GM21423 (cell line): ENCODE data around the gene TXLNA.

Source experiments
- ATAC-seq: cut with Tn5 transposase; IDR thresholded peaks from one replicate; pipeline ENCODE4 v1.9.1; 2021; ENCODE audit warnings: mild to moderate bottlenecking, moderate library complexity; ENCODE audit not compliant: unreplicated experiment

TXLNA gene

DNA sequence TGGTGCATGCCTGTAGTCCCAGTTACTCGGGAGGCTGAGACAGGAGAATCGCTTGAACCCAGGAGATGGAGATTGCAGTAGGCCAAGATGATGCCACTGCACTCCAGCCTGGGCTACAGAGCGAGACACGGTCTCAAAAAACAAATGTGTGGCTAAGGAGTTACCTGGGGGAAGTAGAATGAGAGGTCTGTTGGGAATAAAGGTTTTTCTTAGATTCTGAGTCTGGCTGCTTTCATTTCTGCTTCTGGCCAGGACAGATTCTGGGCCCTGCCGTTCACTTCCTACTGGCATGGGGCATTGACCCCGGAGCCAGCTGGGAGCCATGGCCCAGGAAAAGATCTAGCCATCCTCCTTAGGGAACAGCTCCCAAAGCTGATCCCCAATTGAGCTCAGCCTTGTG, 29.0 kb downstream of the TXLNA start:
- no peak for ATAC-seq

DNA sequence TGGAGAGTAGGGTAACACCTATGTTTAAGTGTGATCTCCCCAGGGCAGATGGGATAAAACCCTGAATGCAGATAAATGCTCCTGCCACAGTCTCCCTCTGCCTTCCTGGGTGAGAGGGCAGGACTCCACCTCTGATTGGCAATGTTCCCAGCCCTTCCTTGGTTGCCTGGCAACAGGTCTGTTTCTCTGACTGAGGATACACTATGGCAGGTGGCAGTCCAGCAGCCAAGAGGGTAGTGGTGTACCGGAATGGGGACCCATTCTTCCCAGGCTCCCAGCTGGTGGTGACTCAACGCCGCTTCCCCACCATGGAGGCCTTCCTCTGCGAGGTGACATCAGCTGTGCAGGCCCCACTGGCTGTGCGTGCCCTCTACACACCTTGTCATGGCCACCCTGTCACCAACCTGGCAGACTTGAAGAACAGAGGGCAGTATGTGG, 29.4 kb downstream of the TXLNA start, which contains the start of gene DCDC2B:
TSS of gene DCDC2B (plus strand) at position 199 of the 438 bp plus-strand sequence. CDS start at position 204, 5 bp downstream.
- no peak for ATAC-seq

DNA sequence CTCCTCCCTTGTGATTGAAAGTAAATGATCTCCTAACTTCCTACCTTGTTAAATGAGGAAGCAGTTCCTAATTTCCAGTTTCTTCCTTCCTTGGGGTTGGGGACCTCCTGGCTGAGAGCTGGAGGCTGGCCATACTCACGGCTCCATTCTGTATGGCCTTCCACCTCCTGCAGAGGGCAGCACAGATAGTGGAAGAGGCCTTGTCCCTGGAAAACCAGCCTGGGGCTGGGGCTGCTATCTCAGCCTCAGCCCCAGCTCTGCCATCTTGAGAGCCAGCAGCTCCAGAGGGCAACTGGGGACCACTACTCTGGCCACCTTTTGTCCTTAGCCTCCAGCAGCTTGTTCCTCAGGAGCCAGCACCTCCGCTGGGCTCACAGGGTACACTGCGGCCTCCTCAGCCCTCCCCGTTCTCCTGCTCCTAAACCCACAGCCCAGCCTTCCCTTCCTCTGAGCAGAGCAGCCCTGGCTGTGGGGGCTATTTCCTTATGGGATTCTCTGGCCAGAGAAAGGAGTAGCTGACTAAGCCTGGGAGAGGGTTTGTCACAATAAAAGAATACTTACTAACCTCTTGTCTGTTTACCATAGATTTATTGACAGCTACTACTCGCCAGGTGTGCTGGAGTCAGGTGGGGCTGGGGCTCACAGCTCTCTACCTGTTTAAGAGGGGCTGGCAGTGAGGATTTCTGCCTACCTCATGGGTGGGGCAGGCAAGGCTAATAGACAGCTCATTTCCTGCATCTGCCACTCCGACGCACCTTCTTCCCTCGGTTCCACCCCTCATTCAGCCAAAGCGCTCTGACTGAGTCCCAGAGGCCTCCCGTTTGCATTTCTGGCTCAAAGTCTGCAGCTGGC, 36.4 kb downstream of the TXLNA start:
- no peak for ATAC-seq

DNA sequence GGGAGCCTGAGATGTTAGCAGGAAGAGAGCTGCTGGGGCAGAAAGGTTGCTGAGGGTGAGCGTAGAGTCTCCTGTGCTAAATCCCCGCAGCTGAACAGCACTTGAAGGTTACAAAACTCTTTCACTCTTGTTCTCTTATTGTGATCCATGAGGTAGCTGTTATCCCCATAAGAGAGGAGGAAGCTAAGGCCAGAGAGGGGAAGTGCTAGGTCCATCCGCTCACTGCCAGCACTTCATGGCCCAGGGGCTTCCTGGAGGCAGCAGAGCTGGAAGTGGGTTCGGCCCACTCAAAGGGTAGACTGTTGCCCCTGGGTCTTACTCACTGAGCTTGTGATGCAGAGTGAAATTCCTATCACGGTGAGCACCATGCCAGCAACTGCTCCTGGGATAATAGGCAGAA, 37.1 kb downstream of the TXLNA start:
- ATAC-seq, result no peak

DNA sequence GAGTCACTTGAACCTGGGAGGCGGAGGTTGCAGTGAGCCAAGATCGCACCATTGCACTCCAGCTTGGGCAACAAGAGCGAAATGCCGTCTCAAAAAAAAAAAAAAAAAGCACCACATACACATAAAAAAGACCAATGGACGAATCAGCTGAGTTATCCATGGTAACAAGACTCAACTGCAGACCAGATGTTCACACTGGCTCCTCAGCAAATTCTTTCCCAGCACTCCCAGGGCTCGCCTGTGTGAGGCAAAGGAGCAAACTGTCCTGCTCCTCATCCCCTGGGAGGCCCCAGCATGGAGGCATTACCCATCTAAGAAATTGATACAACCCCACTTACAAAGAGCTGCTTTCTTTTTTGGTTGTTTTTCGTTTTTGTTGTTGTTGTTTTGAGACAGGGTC, 39.5 kb downstream of the TXLNA start:
- no peak for ATAC-seq

DNA sequence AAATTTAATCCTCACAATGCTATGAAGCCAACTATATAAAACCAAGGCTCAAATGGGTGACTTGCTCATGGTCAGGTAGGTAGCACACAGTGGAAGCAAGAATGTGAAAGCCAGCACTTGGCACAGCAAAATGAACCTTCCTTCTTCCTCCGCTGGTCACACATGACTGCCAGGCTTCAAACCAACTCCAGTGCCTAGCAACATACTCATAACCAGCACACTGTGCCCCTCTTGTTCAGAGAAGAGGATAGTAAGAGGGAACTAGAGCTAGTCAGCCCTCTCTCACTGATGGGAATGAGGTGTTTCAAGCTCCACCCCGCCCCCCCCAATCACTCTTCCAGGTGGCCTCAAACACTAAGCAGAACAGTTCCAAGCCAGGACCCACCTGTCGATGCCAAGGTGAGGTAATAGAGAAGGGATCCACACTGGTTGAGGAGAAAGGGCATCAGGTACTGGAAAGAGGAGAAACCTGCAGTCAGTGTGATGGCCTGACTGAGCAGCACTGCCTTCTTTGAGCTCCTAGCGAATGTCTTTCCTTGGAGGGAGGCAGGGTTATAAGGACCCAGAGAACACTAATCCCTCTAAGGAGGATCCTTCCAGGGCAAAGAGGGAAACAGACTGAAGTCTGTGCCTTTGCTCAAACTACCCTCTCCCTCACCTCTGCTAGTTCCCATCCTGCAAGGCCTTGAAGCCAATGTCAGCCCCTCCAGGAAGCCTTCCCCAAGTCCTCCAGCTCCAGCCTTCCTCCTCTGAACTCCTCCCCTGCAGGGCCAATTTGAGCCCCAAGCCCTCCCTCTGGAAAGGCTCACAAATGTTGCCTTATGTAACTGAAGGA, 41.5 kb downstream of the TXLNA start:
- ATAC-seq, result no peak

DNA sequence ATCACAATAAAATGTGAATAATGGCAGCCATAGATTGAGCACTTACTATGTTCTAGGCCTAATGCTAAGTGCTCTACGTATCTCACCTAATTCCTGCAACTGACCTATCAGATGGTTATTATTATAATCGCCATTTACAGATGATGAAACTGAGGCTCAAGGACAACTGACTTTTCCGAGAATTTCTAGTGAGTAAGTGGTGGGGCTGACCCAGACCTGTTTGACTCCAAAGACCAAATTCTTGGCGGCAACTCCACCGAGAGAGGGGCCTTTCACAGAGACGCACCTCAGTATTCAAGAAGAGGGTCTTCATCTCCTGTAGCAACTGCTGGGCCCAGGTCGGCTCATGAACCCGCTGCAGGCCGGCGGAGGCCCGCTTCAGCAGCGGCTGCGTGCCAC, 42.1 kb downstream of the TXLNA start:
- no peak for ATAC-seq

DNA sequence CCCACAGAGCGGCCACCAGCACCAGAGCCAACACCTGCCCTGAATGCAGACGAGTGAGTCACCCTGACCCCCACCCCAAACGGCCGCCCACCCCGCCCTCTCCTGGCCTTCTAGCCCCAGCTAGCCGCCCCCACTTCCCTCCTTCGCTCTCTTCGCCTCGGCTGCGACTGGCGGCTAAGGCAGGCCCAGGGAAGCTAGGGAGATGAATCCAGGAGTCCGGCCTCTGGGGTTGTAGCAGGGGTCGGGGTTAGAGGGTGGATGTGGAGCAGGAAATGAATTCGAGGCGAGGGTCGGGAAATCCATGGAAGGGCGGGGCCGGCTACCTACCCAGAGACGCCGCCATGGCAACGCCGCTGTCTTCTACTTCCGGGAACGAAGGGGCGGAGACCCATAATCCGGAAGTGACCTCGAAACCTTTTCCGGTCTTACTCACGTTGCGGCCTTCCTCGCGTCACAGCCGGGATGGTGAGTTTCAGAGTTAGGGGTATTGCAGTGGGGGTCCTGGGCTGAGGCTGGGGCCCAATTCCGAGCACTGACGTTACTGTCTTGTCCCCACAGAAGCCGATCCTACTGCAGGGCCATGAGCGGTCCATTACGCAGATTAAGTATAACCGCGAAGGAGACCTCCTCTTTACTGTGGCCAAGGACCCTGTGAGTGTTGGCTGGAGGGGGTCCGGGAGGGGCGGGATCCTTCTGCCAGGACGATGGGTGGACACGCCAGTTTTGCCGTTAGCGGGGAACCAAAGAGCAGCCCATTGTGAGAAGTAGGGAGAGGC, 42.7 kb downstream of the TXLNA start, which contains the start of the genes EIF3I and TMEM234:
TSS of gene EIF3I (plus strand) at position 428 of the 776 bp plus-strand sequence. CDS start at position 463, 35 bp downstream.
TSS of gene TMEM234 (minus strand) at position 374 of the 776 bp plus-strand sequence. CDS start at position 343, 31 bp downstream.
- ATAC-seq, result peak; percentile 95

DNA sequence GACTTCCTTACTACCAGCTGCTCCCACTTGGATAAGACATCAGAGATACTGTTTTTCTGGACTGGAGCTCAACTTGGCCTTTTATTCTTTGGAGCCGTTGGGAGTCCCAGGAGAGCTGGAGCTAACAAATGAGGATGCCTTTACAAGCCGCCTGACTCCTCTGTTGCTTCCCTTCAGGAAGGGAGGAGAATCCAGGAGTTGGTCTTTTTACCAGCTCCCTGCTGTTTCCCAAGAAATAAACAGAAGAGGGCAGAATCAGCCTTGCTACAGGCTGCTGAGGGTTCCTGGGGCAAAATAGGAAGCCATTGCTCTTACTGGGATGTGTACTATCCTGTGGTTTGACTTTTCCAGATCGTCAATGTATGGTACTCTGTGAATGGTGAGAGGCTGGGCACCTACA, 44.2 kb downstream of the TXLNA start:
- no peak for ATAC-seq

DNA sequence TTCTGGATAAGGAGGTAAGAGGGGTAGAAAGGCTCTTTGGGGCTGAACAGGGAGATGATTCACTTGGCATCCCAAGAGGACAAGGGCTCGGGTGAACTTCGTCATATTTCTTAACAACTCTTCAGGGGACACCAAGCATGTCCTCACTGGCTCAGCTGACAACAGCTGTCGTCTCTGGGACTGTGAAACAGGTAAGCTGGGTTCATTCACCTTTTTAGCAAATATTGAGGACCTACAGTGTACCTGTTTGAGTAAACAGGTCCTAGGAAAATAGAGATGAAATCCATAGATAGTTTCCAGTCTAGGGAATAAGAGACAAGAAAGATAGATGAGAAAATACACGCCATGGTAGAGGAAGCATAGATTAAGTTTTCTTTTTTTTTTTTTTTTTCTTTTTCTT, 44.8 kb downstream of the TXLNA start:
- no peak for ATAC-seq

DNA sequence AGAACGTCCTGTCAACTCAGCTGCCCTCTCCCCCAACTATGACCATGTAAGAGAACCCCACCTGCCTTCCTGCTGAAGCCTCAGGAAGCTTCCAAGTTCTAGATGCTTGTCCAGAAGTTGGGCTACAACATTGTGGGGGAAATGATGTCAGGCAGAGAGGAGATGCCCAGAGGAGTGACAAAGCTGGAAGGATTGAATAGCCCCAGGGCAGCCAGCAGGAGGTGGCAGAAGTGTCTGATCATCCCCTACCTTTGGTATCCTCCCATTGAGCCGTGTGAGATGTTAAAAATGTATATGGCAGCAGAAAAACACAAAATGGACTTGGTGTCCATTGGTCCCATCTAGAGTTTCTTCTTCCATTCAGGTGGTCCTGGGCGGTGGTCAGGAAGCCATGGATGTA, 49.3 kb downstream of the TXLNA start:
- no peak for ATAC-seq

DNA sequence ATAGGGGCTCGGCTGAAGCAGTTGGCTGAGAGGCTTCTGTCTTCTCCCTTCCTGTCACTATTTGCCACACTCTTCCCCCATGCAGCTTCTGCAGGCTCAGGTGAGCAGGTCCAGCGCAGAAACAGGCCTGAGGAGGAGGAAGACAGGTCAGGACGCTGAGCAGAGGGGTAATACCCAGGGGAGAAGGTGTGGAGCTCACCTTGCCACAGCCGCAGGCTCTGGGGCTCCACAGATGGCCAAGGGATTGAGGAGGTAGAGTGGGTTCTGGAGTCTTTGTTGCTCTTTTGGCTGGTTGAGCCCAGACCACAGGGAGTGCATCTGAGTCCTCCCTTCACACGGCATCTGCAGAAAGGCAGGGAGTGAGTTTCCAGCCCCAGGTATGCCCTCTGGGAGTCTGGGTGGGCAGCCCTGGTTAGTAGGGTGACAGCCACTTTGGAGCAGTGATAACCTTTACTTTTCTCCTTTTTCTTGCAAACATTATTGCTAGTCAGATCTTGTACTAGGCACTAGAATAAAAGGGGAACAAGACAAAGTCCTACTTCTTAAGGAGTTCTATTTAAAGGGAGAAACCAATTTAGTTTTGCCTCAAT, 52.5 kb downstream of the TXLNA start:
- ATAC-seq, result no peak

DNA sequence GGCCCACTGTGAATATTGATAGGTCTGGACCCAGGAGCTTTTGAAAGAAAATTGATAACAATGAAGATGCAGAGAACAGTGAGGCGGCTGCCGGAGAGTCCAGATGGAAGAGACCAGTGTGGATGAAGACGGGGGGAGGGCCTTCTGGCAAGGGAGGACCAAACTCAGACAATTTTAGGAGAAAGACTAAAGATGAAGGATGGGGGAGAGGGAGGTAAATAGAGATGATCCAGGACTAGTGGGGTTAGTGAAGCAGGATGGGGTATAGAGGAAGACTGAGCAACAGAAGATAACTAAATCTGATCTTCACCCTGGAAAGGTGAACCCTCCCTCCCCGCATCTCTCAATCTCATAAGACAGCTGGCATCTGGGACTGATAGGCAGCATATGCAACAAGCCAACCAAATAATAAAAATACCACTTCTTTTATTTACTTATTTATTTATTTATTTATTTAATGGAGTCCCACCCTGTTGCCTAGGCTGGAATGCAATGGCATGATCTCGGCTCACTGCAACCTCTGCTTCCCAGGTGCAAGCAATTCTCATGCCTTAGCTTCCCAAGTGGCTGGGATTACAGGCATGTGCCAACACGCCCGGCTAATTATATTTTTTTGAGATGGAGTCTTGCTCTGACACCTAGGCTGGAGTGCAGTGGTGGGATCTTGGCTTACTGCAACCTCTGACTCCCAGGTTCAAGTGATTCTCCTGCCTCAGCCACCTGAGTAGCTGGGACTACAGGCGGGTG, 53.3 kb downstream of the TXLNA start:
- ATAC-seq, result no peak

DNA sequence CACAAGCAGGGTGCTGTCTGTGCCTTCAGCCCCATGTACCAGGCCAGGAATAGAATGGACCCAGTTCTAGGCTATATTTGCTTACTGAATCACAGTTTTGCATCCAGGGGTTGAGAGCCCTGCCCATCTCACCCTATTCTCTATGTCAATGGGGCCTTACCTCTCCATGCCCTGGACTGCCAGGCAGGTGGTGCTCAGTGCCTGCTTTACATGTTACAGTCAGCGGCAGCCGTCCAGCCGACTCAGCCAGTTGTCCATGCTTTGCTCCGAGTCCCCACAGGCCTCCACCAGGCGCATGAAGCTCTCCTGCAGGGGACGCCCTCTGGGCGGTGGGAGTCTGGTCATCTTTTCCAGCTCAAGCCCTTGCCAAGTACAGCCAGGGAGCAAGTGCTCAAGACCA, 55.3 kb downstream of the TXLNA start:
- ATAC-seq, result no peak

DNA sequence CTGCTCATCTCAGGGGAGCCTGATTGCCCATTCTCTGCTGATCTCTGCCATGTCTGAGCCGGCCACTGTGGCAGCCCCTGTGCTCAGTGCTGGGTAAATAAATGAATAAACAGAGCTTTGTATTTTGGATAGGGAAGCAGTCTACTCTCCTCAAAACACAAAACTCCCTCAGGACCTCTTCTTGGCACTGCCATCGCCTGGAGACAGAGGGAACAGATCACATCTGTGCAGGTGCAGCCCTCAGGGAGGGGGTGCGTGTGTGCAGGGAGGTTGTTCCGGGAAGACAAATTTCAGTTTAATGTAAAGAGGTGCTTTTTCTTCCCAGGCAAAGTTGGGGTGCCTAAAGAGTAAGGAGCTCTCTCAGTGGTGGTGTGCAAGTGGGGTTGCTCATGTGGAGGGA, 59.9 kb downstream of the TXLNA start:
- ATAC-seq, result no peak

DNA sequence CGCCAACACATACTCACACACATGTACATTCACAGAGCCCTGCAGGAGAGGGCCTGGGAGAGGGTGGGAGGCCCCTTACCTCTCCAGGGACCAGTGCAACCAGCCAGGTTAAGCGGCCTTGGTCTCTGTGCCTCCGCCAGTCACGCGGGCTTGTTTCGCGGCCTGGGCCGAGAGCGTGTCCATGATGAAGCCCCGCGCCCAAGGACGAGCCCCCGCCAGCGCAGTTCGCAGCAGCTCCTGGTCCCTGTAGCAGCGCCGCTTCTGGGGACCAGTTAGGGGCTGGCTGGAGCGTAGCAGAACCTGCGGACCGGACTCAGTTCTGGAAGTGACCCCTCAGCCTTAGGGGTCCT, 60.3 kb downstream of the TXLNA start:
- no peak for ATAC-seq

DNA sequence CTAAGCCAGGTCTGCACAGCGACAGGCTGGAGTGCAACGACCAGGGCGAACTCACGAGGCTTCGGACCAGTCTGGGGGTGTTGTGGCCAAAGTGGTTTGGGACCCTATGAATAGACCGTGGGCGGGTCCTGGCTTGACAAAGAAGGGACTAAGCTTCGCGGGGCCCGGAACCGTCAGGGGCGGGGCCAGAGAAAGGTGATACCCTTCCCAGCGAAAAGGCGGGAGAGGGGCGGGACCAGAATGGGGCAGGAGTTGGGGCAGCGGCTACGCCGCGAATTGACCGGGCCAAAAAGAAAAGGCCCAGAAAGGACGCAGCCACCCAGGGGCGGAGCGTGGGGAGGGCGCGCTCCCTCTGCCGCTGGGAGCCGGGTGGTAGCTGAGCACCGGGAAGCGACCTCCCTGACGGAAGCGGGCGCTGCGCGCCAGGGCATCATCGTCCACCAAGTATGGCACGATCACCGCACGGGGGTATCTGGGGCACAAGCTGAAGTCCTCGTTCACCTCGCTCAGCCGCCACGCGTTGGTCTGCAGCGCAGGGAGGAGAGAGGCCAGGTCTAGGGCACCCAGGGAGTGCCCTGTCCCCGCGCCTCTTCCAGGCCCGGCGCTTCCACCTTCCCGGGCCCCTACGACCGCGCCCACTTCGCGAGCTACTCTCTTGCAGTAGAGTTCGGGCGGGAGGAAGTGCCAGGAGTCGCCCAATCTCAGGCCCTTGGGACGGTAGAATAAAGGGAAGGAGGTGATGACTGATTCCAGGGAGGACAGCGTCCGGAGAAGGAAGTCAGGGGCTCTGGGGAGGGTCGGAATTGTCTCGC, 60.9 kb downstream of the TXLNA start:
- peak; percentile 54 for ATAC-seq

DNA sequence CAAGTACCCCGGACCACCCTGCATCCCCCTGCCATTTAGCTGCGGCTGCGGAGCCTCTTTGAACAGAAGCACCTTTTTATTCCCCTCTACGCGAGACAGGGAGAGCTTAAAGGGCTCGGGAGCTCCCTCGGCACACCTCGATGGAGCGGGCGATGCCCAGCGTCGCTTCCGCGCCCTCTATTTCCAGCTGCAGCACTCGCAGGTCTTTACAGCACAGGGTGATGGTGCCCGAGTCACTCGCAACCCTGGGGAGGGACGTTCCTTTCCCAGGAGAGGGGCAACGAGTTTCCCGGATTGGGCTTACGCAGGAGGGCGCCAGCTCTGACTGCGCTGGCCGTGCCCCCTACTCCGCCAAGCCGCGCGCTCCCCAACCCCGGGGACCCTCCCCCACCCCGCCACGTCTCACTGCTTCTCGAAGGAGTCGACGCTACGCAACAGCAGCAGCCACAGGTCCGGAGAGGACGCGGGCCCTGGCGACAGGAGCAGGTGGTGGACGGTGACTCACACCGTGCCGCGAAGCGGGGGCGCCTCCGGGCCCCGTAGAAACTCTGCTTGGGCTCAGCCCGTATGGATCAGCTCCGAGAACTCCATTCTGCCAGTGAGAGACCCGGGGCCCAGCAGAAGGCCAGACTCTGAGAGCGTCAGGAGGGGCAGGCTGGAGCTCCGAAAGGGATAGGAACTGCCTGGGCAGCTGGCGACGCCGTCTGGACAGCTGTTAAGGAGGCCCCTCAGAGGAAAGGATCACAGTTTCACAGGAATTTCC, 61.7 kb downstream of the TXLNA start:
- ATAC-seq, result peak; percentile 48
